ENCODE data around the gene BRINP3.

DNA sequence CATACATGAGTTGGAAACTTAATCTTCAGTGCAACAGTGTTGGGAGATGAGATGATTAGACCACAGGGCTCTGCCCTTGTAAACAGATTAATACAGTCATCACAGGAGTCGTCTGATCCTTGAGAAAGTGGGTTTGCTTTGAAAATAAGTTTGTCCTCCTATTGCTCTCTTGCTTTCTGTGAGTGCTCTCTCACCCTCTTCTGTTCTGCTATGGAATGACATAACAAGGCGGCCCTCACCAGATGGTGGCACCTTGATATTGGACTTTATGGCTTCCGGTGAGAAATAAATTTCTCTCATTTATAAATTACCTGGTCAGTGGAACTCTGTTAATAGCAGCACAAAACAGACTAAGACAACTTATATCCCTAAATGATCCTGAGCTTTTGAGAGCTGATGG, 353.6 kb downstream of the BRINP3 start:
- TF ChIP-seq CREB1 (IDR thresholded peaks at IDR 0.05; ENCODE audit: low read depth) (no peak), TEAD4 (IDR thresholded peaks at IDR 0.05) (no peak), YY1 (IDR thresholded peaks at IDR 0.05; ENCODE audit: low read depth) (no peak), RAD21 (IDR thresholded peaks at IDR 0.05; ENCODE audit: low read depth) (no peak), TCF12 (IDR thresholded peaks at IDR 0.05; ENCODE audit: low read depth) (no peak), EP300 (IDR thresholded peaks at IDR 0.05; ENCODE audit: borderline replicate concordance) (no peak), EGR1 (IDR thresholded peaks at IDR 0.05) (no peak), ZBTB7A (IDR thresholded peaks at IDR 0.05; ENCODE audit: low read depth) (no peak), NFIC (IDR thresholded peaks at IDR 0.05) (no peak), FOXM1 (IDR thresholded peaks at IDR 0.05; ENCODE audit: borderline replicate concordance, low read depth) (no peak), CEBPB (IDR thresholded peaks at IDR 0.05) (no peak)
- TF ChIP-seq, protein P1, sequence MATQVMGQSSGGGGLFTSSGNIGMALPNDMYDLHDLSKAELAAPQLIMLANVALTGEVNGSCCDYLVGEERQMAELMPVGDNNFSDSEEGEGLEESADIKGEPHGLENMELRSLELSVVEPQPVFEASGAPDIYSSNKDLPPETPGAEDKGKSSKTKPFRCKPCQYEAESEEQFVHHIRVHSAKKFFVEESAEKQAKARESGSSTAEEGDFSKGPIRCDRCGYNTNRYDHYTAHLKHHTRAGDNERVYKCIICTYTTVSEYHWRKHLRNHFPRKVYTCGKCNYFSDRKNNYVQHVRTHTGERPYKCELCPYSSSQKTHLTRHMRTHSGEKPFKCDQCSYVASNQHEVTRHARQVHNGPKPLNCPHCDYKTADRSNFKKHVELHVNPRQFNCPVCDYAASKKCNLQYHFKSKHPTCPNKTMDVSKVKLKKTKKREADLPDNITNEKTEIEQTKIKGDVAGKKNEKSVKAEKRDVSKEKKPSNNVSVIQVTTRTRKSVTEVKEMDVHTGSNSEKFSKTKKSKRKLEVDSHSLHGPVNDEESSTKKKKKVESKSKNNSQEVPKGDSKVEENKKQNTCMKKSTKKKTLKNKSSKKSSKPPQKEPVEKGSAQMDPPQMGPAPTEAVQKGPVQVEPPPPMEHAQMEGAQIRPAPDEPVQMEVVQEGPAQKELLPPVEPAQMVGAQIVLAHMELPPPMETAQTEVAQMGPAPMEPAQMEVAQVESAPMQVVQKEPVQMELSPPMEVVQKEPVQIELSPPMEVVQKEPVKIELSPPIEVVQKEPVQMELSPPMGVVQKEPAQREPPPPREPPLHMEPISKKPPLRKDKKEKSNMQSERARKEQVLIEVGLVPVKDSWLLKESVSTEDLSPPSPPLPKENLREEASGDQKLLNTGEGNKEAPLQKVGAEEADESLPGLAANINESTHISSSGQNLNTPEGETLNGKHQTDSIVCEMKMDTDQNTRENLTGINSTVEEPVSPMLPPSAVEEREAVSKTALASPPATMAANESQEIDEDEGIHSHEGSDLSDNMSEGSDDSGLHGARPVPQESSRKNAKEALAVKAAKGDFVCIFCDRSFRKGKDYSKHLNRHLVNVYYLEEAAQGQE (IDR thresholded peaks at IDR 0.05; ENCODE audit: low read depth) = no peak
- TF ChIP-seq, protein P2, sequence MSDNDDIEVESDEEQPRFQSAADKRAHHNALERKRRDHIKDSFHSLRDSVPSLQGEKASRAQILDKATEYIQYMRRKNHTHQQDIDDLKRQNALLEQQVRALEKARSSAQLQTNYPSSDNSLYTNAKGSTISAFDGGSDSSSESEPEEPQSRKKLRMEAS (IDR thresholded peaks at IDR 0.05) = no peak

Data from Ishikawa (cell line).